SH-SY5Y (cell line): ENCODE data around the gene PEAR1.

Source experiments
- GATA2 ChIP-seq: IDR thresholded peaks from 2 replicates; pipeline ENCODE4 v1.6.1; 2011; ENCODE audit warnings: mild to moderate bottlenecking, low read depth, low read length
- GATA3 ChIP-seq: IDR thresholded peaks from 2 replicates; pipeline ENCODE4 v1.6.1; 2011; ENCODE audit warnings: low read depth, mild to moderate bottlenecking, low read length, moderate library complexity

- TF ChIP-seq GATA3 = no peak
- peak; percentile 61 for TF ChIP-seq GATA2
Measured at GRCh38 chr1:156886583-156887281, 6.8 kb upstream of the PEAR1 start.
